HL-60 (cell line): ENCODE results near the gene TMEM40.

Source experiments
- DNase-seq, 2 experiments: peaks; one replicate each; pipeline ENCODE4 v3.0.0-alpha.2; 2010 to 2020; ENCODE audit warnings: low read depth in 1 of 2, low spot score in 1 of 2
- H3K27ac ChIP-seq: fragments of 250-450 bp; sonication (Bioruptor Pico); replicated peaks from 2 replicates; pipeline ENCODE4 v1.5.1; 2020; ENCODE audit warnings: mild to moderate bottlenecking, moderate library complexity
- H3K27me3 ChIP-seq: fragments of 250-450 bp; sonication (Bioruptor Pico); 2 replicates; pipeline ENCODE4 v1.5.1; 2021; ENCODE audit warnings: mild to moderate bottlenecking, moderate library complexity; ENCODE audit not compliant: insufficient read depth, poor library complexity, severe bottlenecking
- H3K4me3 ChIP-seq: replicated peaks from 2 replicates; pipeline ENCODE4 v1.5.1; 2011; ENCODE audit warnings: mild to moderate bottlenecking, control low read depth, low read length; ENCODE audit not compliant: insufficient read depth
- CTCF ChIP-seq: IDR thresholded peaks from one replicate; pipeline ENCODE4 v1.5.1; 2011; ENCODE audit warnings: low read length, control low read depth, inconsistent platforms; ENCODE audit not compliant: insufficient read depth
- GABPA ChIP-seq: IDR thresholded peaks from 2 replicates; pipeline ENCODE4 v1.6.1; 2012; ENCODE audit warnings: low read depth
- POLR2AphosphoS5 ChIP-seq: IDR thresholded peaks from 2 replicates; pipeline ENCODE4 v1.6.1; 2012; ENCODE audit warnings: low read depth
- REST ChIP-seq: IDR thresholded peaks from 2 replicates; pipeline ENCODE4 v1.6.1; 2012; ENCODE audit warnings: low read depth; ENCODE audit not compliant: insufficient replicate concordance
- SPI1 ChIP-seq: IDR thresholded peaks from 2 replicates; pipeline ENCODE4 v1.6.1; 2012; ENCODE audit warnings: low read depth, mild to moderate bottlenecking, borderline replicate concordance

Gene TMEM40

GRCh38 chr3:12756175-12756574, 2.9 kb downstream of the TMEM40 start:
- Histone ChIP-seq H3K27ac (no peak overlapping the region), H3K4me3 (no peak overlapping the region), H3K27me3 (peaks cover 2% of the 10 kb centered on the region)
- no peak for DNase-seq
- TF ChIP-seq SPI1 (no peak), GABPA (no peak), POLR2AphosphoS5 (no peak), CTCF (no peak), REST (no peak)

GRCh38 chr3:12755754-12756153, 3.3 kb downstream of the TMEM40 start:
- no peak for DNase-seq
- Histone ChIP-seq H3K27ac (no peak overlapping the region), H3K27me3 (peaks cover 2% of the 10 kb centered on the region), H3K4me3 (no peak overlapping the region)
- no peak for TF ChIP-seq REST
- TF ChIP-seq POLR2AphosphoS5 = no peak
- no peak for TF ChIP-seq GABPA
- no peak for TF ChIP-seq CTCF
- TF ChIP-seq SPI1 = no peak

GRCh38 chr3:12754313-12754712, 4.7 kb downstream of the TMEM40 start:
- TF ChIP-seq SPI1 (no peak), REST (no peak), POLR2AphosphoS5 (no peak), GABPA (no peak), CTCF (no peak)
- H3K4me3 ChIP-seq = no peak overlapping the region
- no peak overlapping the region for H3K27ac ChIP-seq
- peaks cover 2% of the 10 kb centered on the region for H3K27me3 ChIP-seq
- DNase-seq = no peak
